Measurements from ENCODE around the gene EPHA6.
A peak's percentile ranks its signal among the peaks of the same experiment; 100 is the strongest.

EPHA6 gene

DNA sequence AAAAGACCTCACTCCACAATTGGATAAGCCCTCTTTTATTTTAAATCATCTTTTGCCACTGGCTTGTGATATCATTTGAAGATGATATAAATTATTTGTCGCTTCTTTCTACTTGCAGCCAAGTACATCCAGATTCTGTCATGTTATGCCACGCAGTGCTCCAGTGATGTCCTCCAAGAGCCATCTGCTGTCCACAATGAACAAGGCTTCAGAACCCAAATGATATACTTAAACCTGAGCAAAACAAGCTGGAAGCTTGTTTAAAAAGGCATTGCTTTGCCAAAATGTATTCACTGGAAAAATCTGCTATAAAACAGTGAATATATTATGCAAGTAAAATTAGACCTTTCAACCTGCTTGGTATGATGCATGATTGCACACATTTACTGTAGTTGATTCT lies 891.4 kb downstream of the EPHA6 start:
- no peak for DNase-seq (ENCODE audit: low spot score)

GRCh38 chr3:97706226-97706625 lies 891.8 kb downstream of the EPHA6 start:
- no peak for DNase-seq (ENCODE audit: low spot score)

DNA sequence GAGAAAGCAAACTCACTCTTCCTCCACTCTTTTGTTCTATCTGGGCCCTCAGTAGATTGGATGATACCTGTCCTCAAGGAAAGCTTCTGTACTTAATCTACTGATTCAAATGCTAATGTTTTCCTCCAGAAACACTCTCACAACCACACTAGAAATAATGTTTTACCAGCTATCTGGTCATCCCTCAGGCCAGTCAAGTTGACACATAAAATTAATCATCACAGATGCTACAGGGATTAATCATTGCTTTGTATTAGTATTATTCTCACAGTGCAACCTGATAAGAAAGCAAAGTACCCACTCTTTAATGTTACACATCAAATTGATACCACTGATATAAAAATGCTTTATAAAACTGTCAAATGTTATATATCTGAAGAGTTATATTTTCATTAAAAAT lies 897.3 kb downstream of the EPHA6 start:
- no peak for DNase-seq (ENCODE audit: low spot score)

- no peak for DNase-seq (ENCODE audit: low spot score)
Observed at GRCh38 chr3:97712919-97713318, 898.5 kb downstream of the EPHA6 start.

DNA sequence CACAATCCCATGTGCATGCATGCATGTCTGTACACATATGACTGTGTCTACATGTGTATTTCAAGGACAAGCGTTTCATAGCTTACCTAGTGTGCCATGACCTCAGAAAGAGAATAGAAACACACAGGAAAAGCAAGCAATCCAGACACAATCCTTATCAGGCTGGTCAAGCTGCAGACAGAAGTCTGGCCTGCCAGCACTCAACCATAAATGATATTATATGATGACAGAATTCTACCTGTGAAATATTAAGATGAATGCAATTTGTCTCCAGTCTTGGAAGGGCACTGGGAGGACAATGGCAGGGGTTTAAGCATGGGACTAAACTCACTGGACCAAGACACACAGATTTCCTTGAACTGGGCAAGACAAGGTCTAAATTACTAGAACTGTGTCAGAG lies 899.2 kb downstream of the EPHA6 start:
- no peak for DNase-seq (ENCODE audit: low spot score)

- peak; percentile 62 for DNase-seq (ENCODE audit: low spot score)
Observed at GRCh38 chr3:97719156-97719821, 904.9 kb downstream of the EPHA6 start.

GRCh38 chr3:97720417-97720816 lies 906.0 kb downstream of the EPHA6 start:
- no peak for DNase-seq (ENCODE audit: low spot score)

- DNase-seq (ENCODE audit: low spot score): no peak
Observed at GRCh38 chr3:97721446-97721845, 907.1 kb downstream of the EPHA6 start.

DNA sequence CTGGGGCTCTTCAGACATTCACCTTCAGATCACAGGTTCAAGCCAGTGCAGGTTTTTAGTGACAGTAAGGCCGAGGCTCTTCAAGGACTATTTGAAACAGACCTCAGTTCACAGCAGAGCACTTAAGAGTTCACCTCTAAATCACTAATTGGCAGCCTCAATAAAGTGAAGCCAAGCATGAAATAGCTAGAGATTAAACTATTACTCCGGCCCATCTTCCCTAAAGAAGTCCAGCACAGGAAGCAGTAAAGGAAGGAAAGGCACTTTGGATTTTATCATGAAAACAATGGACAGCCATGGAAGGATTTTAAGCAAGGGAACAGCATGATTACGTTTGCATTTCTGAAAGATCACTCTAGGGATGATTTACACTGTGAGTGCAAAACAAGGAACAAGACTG lies 922.5 kb downstream of the EPHA6 start:
- no peak for DNase-seq (ENCODE audit: low spot score)

- no peak for DNase-seq (ENCODE audit: low spot score)
Observed at GRCh38 chr3:97738761-97739160, 924.4 kb downstream of the EPHA6 start.

- no peak for DNase-seq (ENCODE audit: low spot score)
Observed at GRCh38 chr3:97742036-97742435, 927.6 kb downstream of the EPHA6 start.

GRCh38 chr3:97744289-97744688 lies 929.9 kb downstream of the EPHA6 start:
- DNase-seq (ENCODE audit: low spot score): no peak

GRCh38 chr3:97763586-97764406 lies 949.4 kb downstream of the EPHA6 start:
- DNase-seq (ENCODE audit: low spot score): no peak

- DNase-seq (ENCODE audit: low spot score): peak; percentile 86
Observed at GRCh38 chr3:97764407-97765238, 950.2 kb downstream of the EPHA6 start, which contains the start of gene ARL6. Gene ARL6, plus strand, starts transcription at chr3:97764758. Its CDS starts 3,350 bp downstream, at chr3:97768108.

DNA sequence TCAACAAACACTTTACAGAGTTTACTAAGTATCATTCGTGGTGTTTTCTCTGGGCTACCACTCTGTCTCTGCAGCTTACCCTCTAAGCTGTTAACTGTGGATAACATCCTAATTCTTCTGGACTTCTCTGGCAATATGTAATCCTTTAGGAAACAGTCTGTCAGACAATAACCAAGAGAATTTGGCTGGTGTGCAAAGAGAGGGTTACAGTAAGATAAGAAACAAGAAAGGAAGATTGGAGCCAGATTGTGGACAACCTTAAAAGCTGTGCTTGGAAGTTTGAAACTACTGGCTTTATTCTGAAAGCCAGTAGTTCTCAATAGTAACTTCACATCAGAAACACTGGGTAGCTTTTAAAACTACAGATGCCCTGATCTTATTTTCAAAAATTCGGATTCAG lies 950.9 kb downstream of the EPHA6 start:
- no peak for DNase-seq (ENCODE audit: low spot score)

DNA sequence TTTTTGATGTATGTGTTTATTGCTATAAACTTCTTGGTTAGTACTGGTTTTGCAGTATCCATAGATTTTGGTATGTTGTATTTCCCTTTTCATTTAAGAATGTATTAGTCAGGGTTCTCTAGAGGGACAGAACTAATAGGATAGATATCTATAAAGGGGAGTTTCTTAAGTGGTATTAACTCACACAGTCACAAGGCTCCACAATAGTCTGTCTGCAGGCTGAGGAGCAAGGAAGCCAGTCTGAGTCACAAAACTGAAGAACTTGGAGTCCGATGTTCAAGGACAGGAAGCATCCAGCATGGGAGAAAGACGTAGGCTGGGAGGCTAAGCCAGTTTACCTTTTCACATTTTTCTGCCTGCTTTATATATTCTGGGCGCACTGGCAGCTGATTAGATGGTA lies 958.5 kb downstream of the EPHA6 start:
- no peak for DNase-seq (ENCODE audit: low spot score)

DNA sequence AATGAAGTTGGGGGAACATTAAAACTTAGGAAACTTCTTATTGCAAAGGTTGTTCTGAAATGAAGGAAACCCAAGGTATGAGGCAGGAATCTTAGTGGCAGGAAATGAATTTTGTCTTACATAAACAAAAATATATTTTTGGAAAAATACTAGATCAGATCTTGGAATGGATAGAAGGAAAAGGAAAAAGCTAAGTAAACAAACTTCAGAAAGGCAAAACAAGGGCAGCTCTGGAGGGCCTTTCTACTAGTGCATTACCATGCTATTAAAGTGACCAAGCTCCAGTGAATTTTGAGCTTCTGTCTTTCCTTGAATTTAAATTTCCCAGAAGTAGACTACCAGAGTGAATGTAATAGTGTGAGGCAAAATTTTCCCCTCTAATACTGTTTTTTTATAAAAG lies 963.8 kb downstream of the EPHA6 start:
- no peak for DNase-seq (ENCODE audit: low spot score)

DNA sequence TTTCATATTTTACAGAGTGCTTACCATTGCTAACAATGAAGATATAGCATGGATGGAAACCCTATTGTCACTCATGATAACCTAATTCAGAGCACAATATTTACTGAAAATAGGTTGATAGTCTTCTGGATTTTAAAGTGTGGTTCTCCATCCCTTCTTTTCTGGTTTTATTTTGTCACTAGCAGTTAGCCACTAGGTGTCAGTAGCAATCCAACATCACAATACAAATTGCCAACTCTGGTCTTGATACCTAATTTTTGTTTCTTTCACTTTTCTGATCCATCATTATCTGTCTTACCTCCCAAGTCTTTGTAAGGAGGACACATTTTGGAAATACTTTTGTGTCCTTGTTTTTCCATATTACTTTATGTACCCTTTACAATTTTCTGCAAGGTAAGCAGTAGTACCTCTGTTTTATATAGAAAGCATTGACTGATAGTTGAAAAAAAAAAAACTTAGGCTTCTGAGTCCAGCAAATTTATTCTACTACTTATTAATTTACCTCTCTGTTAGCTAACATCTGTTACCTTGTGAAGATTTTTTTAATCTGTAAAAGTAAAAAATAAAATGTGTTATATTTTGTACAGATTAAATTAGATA lies 979.1 kb downstream of the EPHA6 start:
- DNase-seq (ENCODE audit: low spot score): peak; percentile 14

DNA sequence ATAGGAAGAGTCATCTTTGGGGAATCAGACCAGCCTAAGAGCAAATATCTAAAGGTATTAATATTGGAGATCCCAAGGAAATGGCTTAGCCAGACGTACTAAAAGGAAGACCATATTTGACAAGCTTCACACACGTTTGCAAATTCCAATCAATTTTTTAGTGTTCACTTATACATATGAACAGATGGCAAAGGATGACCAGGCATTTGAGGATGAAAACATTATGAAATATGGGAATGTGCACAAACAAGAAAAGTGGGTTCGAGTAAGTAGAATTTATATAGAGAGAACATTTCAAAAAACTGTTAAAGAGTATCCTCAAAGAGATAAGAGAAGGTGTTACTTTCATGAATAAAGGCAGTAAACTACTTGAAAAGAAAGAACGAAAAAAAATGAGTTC lies 981.6 kb downstream of the EPHA6 start:
- no peak for DNase-seq (ENCODE audit: low spot score)

Measured in AG08396 (cell line).